IMR-90 (cell line): ENCODE data around the gene RANBP9. TPM values are rescaled to one million over a fixed set of nuclear protein-coding genes. Genes with fewer than 3 reads are reported as not detected.

Experiments
- ATAC-seq: fragments of 200-7000 bp; cut with Tn5 transposase; 2 replicates; pipeline ENCODE4 v1.9.1; 2020; ENCODE audit warnings: low read depth, mild to moderate bottlenecking, moderate library complexity
- BruUV-seq: library from RNA; stranded (reverse); fragments of 400-500 nt; replicated peaks from 2 replicates; lab custom pipeline; 2021; lab: Mats Ljungman, UMichigan
- CTCF ChIA-PET: fragments of 300-600 bp; formaldehyde crosslinking; extraction: SDS; loops from one replicate; lab custom pipeline; 2021; ENCODE audit warnings: antibody characterized with exemption; lab: Yijun Ruan, JAX
- POLR2A ChIA-PET: fragments of 300-600 bp; sonication (Branson Sonifier 250); formaldehyde crosslinking; loops from one replicate; lab custom pipeline; 2022; ENCODE audit warnings: antibody characterized with exemption; ENCODE audit not compliant: unreplicated experiment; lab: Charles Lee
- DNase-seq: peaks from one replicate; pipeline ENCODE4 v3.0.0; 2013
- H2AFZ ChIP-seq: replicated peaks from 2 replicates; pipeline ENCODE3; 2013; ENCODE audit warnings: low read length, mild to moderate bottlenecking; ENCODE audit not compliant: poor library complexity
- H2AK5ac ChIP-seq: 2 replicates; pipeline ENCODE4 v1.6.1; 2013; ENCODE audit warnings: low read depth, low read length, inconsistent platforms
- H2AK9ac ChIP-seq: replicated peaks from 2 replicates; pipeline ENCODE3; 2013; ENCODE audit warnings: mild to moderate bottlenecking, low read depth, low read length, moderate library complexity; ENCODE audit not compliant: poor library complexity
- H2BK120ac ChIP-seq: 2 replicates; pipeline ENCODE4 v1.6.1; 2013; ENCODE audit warnings: low read depth, low read length, inconsistent platforms
- H2BK15ac ChIP-seq: 3 replicates; pipeline ENCODE4 v1.6.1; 2013; ENCODE audit warnings: low read depth, low read length, inconsistent platforms
- H2BK20ac ChIP-seq: 2 replicates; pipeline ENCODE4 v1.6.1; 2013; ENCODE audit warnings: low read depth, mild to moderate bottlenecking, inconsistent platforms, low read length, moderate library complexity
- H2BK5ac ChIP-seq: 2 replicates; pipeline ENCODE4 v1.6.1; 2013; ENCODE audit warnings: mild to moderate bottlenecking, low read depth, low read length, inconsistent platforms; ENCODE audit not compliant: poor library complexity, severe bottlenecking
- H3K14ac ChIP-seq: replicated peaks from 2 replicates; pipeline ENCODE4 v1.6.1; 2013; ENCODE audit warnings: low read depth, low read length, inconsistent platforms
- H3K18ac ChIP-seq: 2 replicates; pipeline ENCODE4 v1.6.1; 2013; ENCODE audit warnings: low read depth, low read length, control low read depth
- H3K23ac ChIP-seq: 2 replicates; pipeline ENCODE4 v1.6.1; 2013; ENCODE audit warnings: low read depth, low read length, inconsistent platforms
- H3K27ac ChIP-seq: 2 replicates; pipeline ENCODE4 v1.5.1; 2013; ENCODE audit warnings: mild to moderate bottlenecking, control low read depth, low read length; ENCODE audit not compliant: insufficient read depth
- H3K27me3 ChIP-seq: 2 replicates; pipeline ENCODE4 v1.6.1; 2013; ENCODE audit warnings: low read length; ENCODE audit not compliant: control insufficient read depth, insufficient read depth
- H3K36me3 ChIP-seq: 2 replicates; pipeline ENCODE4 v1.6.1; 2013; ENCODE audit warnings: low read length, mixed read lengths; ENCODE audit not compliant: control insufficient read depth, insufficient read depth
- H3K4ac ChIP-seq: 2 replicates; pipeline ENCODE4 v1.6.1; 2013; ENCODE audit warnings: low read depth, low read length, inconsistent platforms
- H3K4me1 ChIP-seq: 2 replicates; pipeline ENCODE4 v1.6.1; 2013; ENCODE audit warnings: low read length, mixed read lengths; ENCODE audit not compliant: control insufficient read depth, insufficient read depth
- H3K4me2 ChIP-seq: 2 replicates; pipeline ENCODE4 v1.6.1; 2013; ENCODE audit warnings: low read depth, mild to moderate bottlenecking, control low read depth, low read length, moderate library complexity
- H3K4me3 ChIP-seq: 2 replicates; pipeline ENCODE4 v1.5.1; 2013; ENCODE audit warnings: low read depth, mild to moderate bottlenecking, control low read depth, low read length, moderate library complexity; ENCODE audit not compliant: insufficient read depth
- H3K56ac ChIP-seq: 2 replicates; pipeline ENCODE4 v1.6.1; 2013; ENCODE audit warnings: low read length, inconsistent platforms; ENCODE audit not compliant: insufficient read depth; ENCODE audit errors: extremely low read depth
- H3K79me1 ChIP-seq, 2 experiments: 2 replicates each; pipeline ENCODE4 v1.6.1; 2013; ENCODE audit warnings: low read length in 2 of 2, inconsistent platforms in 1 of 2, low read depth in 1 of 2
- H3K9ac ChIP-seq: 2 replicates; pipeline ENCODE4 v1.6.1; 2013; ENCODE audit warnings: low read depth, low read length, control low read depth
- H3K9me1 ChIP-seq: 2 replicates; pipeline ENCODE4 v1.6.1; 2013; ENCODE audit warnings: low read length, inconsistent platforms; ENCODE audit not compliant: insufficient read depth
- H3K9me3 ChIP-seq: 2 replicates; pipeline ENCODE4 v1.6.1; 2013; ENCODE audit warnings: low read length; ENCODE audit not compliant: control insufficient read depth, insufficient read depth
- H4K20me1 ChIP-seq: 2 replicates; pipeline ENCODE4 v1.6.1; 2013; ENCODE audit warnings: low read length, inconsistent platforms; ENCODE audit not compliant: insufficient read depth
- H4K5ac ChIP-seq: 2 replicates; pipeline ENCODE4 v1.6.1; 2013; ENCODE audit warnings: mild to moderate bottlenecking, low read depth, low read length, control low read depth
- H4K8ac ChIP-seq, 2 experiments: 2 replicates each; pipeline ENCODE4 v1.6.1; 2013; ENCODE audit warnings: low read depth in 2 of 2, low read length in 2 of 2, control low read depth in 1 of 2, inconsistent platforms in 1 of 2
- H4K91ac ChIP-seq: 2 replicates; pipeline ENCODE4 v1.6.1; 2013; ENCODE audit warnings: low read depth, low read length, inconsistent platforms; ENCODE audit not compliant: insufficient read depth
- CHD1 ChIP-seq: IDR thresholded peaks from 2 replicates; pipeline ENCODE4 v1.6.1; 2012; ENCODE audit warnings: low read depth, low read length, improper control_type of control experiment
- MAFK ChIP-seq: IDR thresholded peaks from 2 replicates; pipeline ENCODE4 v1.6.1; 2012; ENCODE audit warnings: low read depth, low read length, improper control_type of control experiment
- WGBS, 2 experiments: methylation state at CpG; one replicate each; pipeline versions ENCODE4 v1.1.5 to v1.1.7; 2013; ENCODE audit warnings: missing lambda C conversion rate in 2 of 2; ENCODE audit not compliant: insufficient read length in 1 of 2; ENCODE audit errors: extremely low coverage in 2 of 2; 5-methylcytosine and 5-hydroxymethylcytosine counted together
- dilution Hi-C: fragments of 300-500 bp; cut with HindIII; formaldehyde crosslinking; loops from one replicate; pipeline ENCODE4 v1.14.3; 2018; ENCODE audit warnings: low sequenced_read_pairs; ENCODE audit not compliant: unreplicated experiment
- in situ Hi-C: fragments of 300-500 bp; cut with MboI; formaldehyde crosslinking; loops from 3 replicates; pipeline ENCODE4 v1.14.3; 2019; ENCODE audit warnings: low sequenced_read_pairs, inconsistent platforms, mixed read lengths
- intact Hi-C: fragments of 100-400 bp; cut with micrococcal nuclease; formaldehyde crosslinking; loops from 2 replicates; pipeline ENCODE4 v1.10.0; 2022
- polyA plus RNA-seq, 3 experiments: library from polyadenylated mRNA; depleted of rRNA; stranded (reverse); fragments of >200 nt; gene quantifications; 2 replicates each; pipeline ENCODE4 v1.2.3, GENCODE V29; 2012; ENCODE audit warnings: low replicate concordance in 1 of 3
- total RNA-seq: library from RNA; depleted of rRNA; stranded (reverse); fragments of >200 nt; gene quantifications from 2 replicates; pipeline ENCODE4 v1.2.3, GENCODE V29; 2012

The RANBP9 gene
- total and polyA plus RNA-seq, 2 of the 4 experiments (the other 2 are of a cell fraction), result 17.7 to 27.8 TPM

- TF ChIP-seq MAFK (no peak), CHD1 (no peak)
These were observed 31.6 kb downstream of the RANBP9 start for GRCh38 chr6:13679996-13680395.

More at GRCh38 chr6:13679996-13680395, 31.6 kb downstream of the RANBP9 start:
- Histone ChIP-seq H3K23ac (no peak overlapping the region), H4K5ac (no peak overlapping the region), H3K79me1 (peaks cover 23 to 35% of the 10 kb centered on the region in 2 experiments), H3K27me3 (no peaks in the 10 kb centered on the region), H3K9me3 (no peaks in the 10 kb centered on the region), H3K9ac (no peak overlapping the region), H3K56ac (no peak overlapping the region), H3K18ac (no peak overlapping the region), H2AK5ac (no peak overlapping the region), H3K4me2 (no peak overlapping the region), H2AK9ac (no peak overlapping the region), H3K14ac (no peak overlapping the region), H3K27ac (no peak overlapping the region), H4K91ac (no peak overlapping the region), H4K8ac (no peak overlapping the region), H2BK5ac (no peak overlapping the region), H3K4ac (no peak overlapping the region), H2BK120ac (no peak overlapping the region), H2AFZ (no peak overlapping the region), H3K4me3 (no peak overlapping the region), H3K4me1 (no peaks in the 10 kb centered on the region), H3K9me1 (peaks cover 3% of the 10 kb centered on the region; the same call in 1 of the 2 replicates), H3K36me3 (peaks cover 4% of the 10 kb centered on the region; the same call in 1 of the 2 replicates), H2BK15ac (no peak overlapping the region), H4K20me1 (peaks cover 17% of the 10 kb centered on the region), H2BK20ac (no peak overlapping the region)
- dilution Hi-C loops (no loop called here), intact Hi-C loops (no loop called here), in situ Hi-C loops (no loop called here)
- ATAC-seq (no peak), DNase-seq (no peak)
- POLR2A ChIA-PET, result no interaction called here
- CTCF ChIA-PET, result no interaction called here
- no TSS peak for BruUV-seq
- no CpG with 5 or more reads among the region's 2 CpGs for WGBS, 2 experiments
